Epithelial cell of proximal tubule (primary cell): ENCODE measurements around the gene KIF1C. TPM values are rescaled to one million over a fixed set of nuclear protein-coding genes. Genes with fewer than 3 reads are reported as not detected.

Experiments used
- DNase-seq: peaks from one replicate; pipeline ENCODE4 v3.0.0-alpha.2; 2011; ENCODE audit warnings: low read depth
- H3K4me3 ChIP-seq: 2 replicates; pipeline ENCODE4 v1.5.1; 2011; ENCODE audit warnings: low read depth, mild to moderate bottlenecking, low read length
- CTCF ChIP-seq: conservative IDR thresholded peaks from 2 replicates; pipeline ENCODE4 v1.5.1; 2012; ENCODE audit warnings: low read depth, mild to moderate bottlenecking, low read length
- total RNA-seq: library from RNA; depleted of rRNA; stranded (reverse); fragments of >200 nt; gene quantifications from 2 replicates; pipeline ENCODE4 v1.2.3, GENCODE V29; 2015

The KIF1C gene
- total RNA-seq, 1 donor from 2014 or later, result 75.0 TPM

DNA sequence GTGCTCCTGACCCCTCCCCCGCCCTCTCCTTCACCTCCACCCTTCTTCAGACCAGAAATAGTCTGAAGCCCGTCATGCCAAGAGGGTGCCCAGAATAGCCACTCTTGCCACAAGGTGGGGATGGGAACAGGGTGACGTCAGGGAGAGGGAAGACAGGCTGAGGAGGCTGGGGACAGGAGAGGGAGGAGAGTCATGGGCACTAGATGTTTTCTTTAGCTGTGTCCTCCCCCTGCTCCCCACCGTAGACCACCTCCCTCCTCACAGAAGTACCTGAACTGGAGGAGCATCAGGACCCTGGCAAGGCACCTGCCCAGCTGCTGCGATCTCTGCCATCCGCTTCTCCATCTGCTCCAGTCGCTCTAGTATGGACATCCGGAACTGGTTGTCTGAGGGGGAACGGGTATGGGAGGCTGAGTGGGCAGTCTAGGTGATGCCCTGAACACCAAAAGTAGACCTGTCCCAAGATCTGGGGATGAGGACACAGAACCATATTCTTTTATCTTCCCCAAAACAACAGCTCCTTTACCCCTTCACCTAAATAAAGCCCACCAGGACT, 23.6 kb upstream of the KIF1C start:
- DNase-seq, result no peak
- TF ChIP-seq CTCF, result no peak

GRCh38 chr17:4978726-4979125, 19.0 kb upstream of the KIF1C start:
- H3K4me3 ChIP-seq, result no peak overlapping the region
- no peak for TF ChIP-seq CTCF
- DNase-seq, result no peak

More for the DNA sequence above, 23.6 kb upstream of the KIF1C start:
- no peak overlapping the region for H3K4me3 ChIP-seq

DNA sequence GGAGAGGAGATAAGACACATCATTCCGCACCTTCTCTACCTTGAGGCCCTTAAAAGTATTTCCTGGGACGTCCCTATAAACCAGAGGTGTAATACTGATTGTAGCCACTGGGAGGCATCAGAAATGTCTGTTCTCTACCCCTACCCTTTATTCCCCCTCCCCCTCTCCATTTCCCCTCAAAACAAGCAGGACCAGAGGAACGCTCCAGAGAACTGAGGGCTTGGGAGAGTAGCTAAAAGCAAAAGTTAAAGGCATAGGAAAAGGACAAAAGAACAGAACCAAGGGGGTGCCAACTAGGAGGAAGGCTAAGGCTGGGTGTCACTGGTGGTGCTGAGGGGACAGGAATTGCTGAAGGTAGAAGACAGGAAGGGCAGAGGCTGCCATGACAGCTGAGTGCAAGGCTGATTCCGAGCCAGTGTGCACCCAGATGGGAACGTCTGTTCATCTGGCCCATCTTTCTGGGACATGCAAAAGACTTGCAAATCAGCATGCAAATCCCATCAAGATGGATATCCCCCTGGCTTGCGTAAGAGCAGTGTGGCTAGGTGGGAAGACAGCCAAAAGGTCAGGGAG, 17.0 kb upstream of the KIF1C start:
- H3K4me3 ChIP-seq, result no peak overlapping the region
- no peak for DNase-seq
- peak; percentile 74 for TF ChIP-seq CTCF

DNA sequence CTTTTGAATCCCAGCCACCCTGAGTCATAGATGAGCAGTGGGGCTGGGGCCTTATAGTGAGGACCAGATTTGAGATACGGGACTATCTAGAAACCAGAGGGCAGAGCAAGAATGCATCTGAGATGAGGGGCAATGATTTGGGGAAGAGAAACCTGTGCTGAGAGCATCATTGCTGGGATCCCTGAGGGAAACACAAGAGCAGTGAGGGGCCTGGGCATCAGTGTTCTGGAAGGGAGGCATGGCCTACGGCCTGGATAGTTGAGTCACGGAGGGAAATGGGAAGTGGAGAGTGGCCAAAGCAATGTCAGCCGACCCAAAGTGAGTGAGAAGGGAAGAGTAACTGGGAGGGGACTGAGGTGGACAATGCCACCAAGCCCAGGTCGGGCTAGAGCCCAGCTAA, 15.4 kb upstream of the KIF1C start:
- DNase-seq, result no peak
- no peak overlapping the region for H3K4me3 ChIP-seq
- TF ChIP-seq CTCF, result no peak

DNA sequence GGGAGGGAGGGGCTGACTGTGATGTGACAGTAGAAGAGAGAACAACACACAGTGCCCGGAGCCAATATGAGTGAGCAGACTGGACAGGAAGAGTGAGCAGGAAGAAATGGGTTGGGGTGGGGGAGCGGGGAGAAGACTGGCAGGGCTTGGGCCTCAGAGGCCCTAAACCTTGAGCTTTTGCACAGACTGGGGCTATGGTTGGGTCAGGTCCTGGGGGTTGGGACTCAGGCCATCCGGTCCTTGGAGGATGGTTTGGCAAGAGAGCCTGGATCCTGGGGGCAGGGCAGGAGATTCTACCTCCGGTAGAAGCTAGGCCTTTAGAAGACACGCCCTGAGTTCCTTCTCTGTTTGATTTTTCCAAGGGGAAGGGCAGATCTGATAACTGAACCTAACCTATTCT, 11.3 kb upstream of the KIF1C start:
- no peak for TF ChIP-seq CTCF
- no peak for DNase-seq
- peak overlapping the region; percentile 74 for H3K4me3 ChIP-seq

GRCh38 chr17:4986951-4987766, 10.6 kb upstream of the KIF1C start, which contains the start of gene CAMTA2:
CAMTA2 (minus strand) TSS chr17:4987675; CDS start chr17:4986222, 1,453 bp downstream.
- TF ChIP-seq CTCF, result peak; percentile 61
- H3K4me3 ChIP-seq, result peak within 1 kb of the TSS; percentile 74
- no peak for DNase-seq
